Measurements from ENCODE around the gene DDO. TPM values are rescaled to one million over a fixed set of nuclear protein-coding genes. Genes with fewer than 3 reads are reported as not detected.
"Not testable (repeated sequence)": the region's sequence is repeated elsewhere in the genome, so short reads cannot be mapped to it uniquely, and the experiment has no call there.

Gene DDO
- polyA plus RNA-seq, 1 donor (not counting 4 experiments of a cell fraction or from before 2014, with no cell fraction given) = not detected

GRCh38 chr6:110458476-110458875 lies 43.1 kb upstream of the DDO start:
- Histone ChIP-seq H3K27me3 (ENCODE audit: control insufficient read depth, extremely low read depth, insufficient read depth, low read length) (no peaks in the 10 kb centered on the region), H3K4me3 (ENCODE audit: control insufficient read depth in 2 of 3, extremely low read depth in 1 of 3, insufficient read depth in 2 of 3, low read depth in 1 of 3, low read length in 3 of 3) (no peak overlapping the region), H3K4me1 (ENCODE audit: control insufficient read depth, extremely low read depth, insufficient read depth, low read length) (no peaks in the 10 kb centered on the region), H3K27ac (ENCODE audit: control insufficient read depth, insufficient read depth, low read length) (no peak overlapping the region), H3K9me3 (ENCODE audit: control insufficient read depth, low read depth, low read length) (peaks cover 3% of the 10 kb centered on the region), H3K9me1 (ENCODE audit: control insufficient read depth, extremely low read depth, insufficient read depth, low read length) (no peaks in the 10 kb centered on the region), H3K9ac (ENCODE audit: control insufficient read depth, extremely low read depth, insufficient read depth, low read length) (no peak overlapping the region), H4K20me1 (ENCODE audit: control insufficient read depth, extremely low read depth, insufficient read depth, low read length) (no peaks in the 10 kb centered on the region), H3K79me2 (ENCODE audit: control insufficient read depth, insufficient read depth, low read length) (no peaks in the 10 kb centered on the region), H3K4me2 (ENCODE audit: control insufficient read depth, extremely low read depth, insufficient read depth, low read depth, low read length) (no peak overlapping the region), H2AFZ (ENCODE audit: control insufficient read depth, low read length) (no peak overlapping the region), H3K36me3 (ENCODE audit: control insufficient read depth in 2 of 2, extremely low read depth in 1 of 2, insufficient read depth in 2 of 2, low read length in 2 of 2) (no peaks in the 10 kb centered on the region)
- no peak for DNase-seq (ENCODE audit: low read depth, low spot score)
- no peak for FAIRE-seq
- TF ChIP-seq CTCF (optimal IDR thresholded peaks at IDR 0.05 in 1 of 3, IDR thresholded peaks at IDR 0.05 in 1 of 3, conservative IDR thresholded peaks at IDR 0.05 in 1 of 3; ENCODE audit: extremely low read depth in 1 of 3, insufficient read depth in 2 of 3, low read length in 3 of 3) = no peak
- no peak for TF ChIP-seq EZH2 (IDR thresholded peaks at IDR 0.05; ENCODE audit: low read length)
- dilution Hi-C loops (cut with MboI; ENCODE audit: extremely low pct_ligation_motif_present, low sequenced_read_pairs) = no loop called here

GRCh38 chr6:110457567-110458175 lies 42.3 kb upstream of the DDO start:
- H3K79me2 ChIP-seq (ENCODE audit: control insufficient read depth, insufficient read depth, low read length); H3K27me3 ChIP-seq (ENCODE audit: control insufficient read depth, extremely low read depth, insufficient read depth, low read length); H3K4me3 ChIP-seq (ENCODE audit: control insufficient read depth in 2 of 3, extremely low read depth in 1 of 3, insufficient read depth in 2 of 3, low read depth in 1 of 3, low read length in 3 of 3); H3K27ac ChIP-seq (ENCODE audit: control insufficient read depth, insufficient read depth, low read length); DNase-seq (ENCODE audit: low read depth, low spot score); H3K36me3 ChIP-seq (ENCODE audit: control insufficient read depth in 2 of 2, extremely low read depth in 1 of 2, insufficient read depth in 2 of 2, low read length in 2 of 2); H3K9ac ChIP-seq (ENCODE audit: control insufficient read depth, extremely low read depth, insufficient read depth, low read length); H2AFZ ChIP-seq (ENCODE audit: control insufficient read depth, low read length); dilution Hi-C loops (cut with MboI; ENCODE audit: extremely low pct_ligation_motif_present, low sequenced_read_pairs); H3K4me1 ChIP-seq (ENCODE audit: control insufficient read depth, extremely low read depth, insufficient read depth, low read length); H3K4me2 ChIP-seq (ENCODE audit: control insufficient read depth, extremely low read depth, insufficient read depth, low read depth, low read length); H3K9me1 ChIP-seq (ENCODE audit: control insufficient read depth, extremely low read depth, insufficient read depth, low read length); FAIRE-seq; H4K20me1 ChIP-seq (ENCODE audit: control insufficient read depth, extremely low read depth, insufficient read depth, low read length); H3K9me3 ChIP-seq (ENCODE audit: control insufficient read depth, low read depth, low read length): not testable (repeated sequence)
- peak; percentile 37 to 55 (median 47) for TF ChIP-seq CTCF (optimal IDR thresholded peaks at IDR 0.05 in 1 of 3, IDR thresholded peaks at IDR 0.05 in 1 of 3, conservative IDR thresholded peaks at IDR 0.05 in 1 of 3; ENCODE audit: extremely low read depth in 1 of 3, insufficient read depth in 2 of 3, low read length in 3 of 3)
